Testis (tissue), 3 donors: Measurements from ENCODE around the gene VWA3B. TPM values are rescaled to one million over a fixed set of nuclear protein-coding genes. Genes with fewer than 3 reads are reported as not detected.
"Not testable (repeated sequence)": the region's sequence is repeated elsewhere in the genome, so short reads cannot be mapped to it uniquely, and the experiment has no call there.

ENCODE experiments used
- DNase-seq: peaks from one replicate; pipeline ENCODE4 v3.0.0-alpha.2; 2019
- H3K27ac ChIP-seq, 2 donors: fragments of 200-600 bp; sonication (generic); one replicate each; pipeline ENCODE4 v1.5.1; 2019
- H3K27me3 ChIP-seq: fragments of 200-600 bp; sonication (generic); one replicate; pipeline ENCODE4 v1.5.1; 2019
- H3K36me3 ChIP-seq: fragments of 200-600 bp; sonication (generic); one replicate; pipeline ENCODE4 v1.5.1; 2017; ENCODE audit warnings: low read depth; ENCODE audit errors: missing control alignments
- H3K4me1 ChIP-seq: fragments of 200-600 bp; sonication (generic); one replicate; pipeline ENCODE4 v1.5.1; 2019
- H3K4me3 ChIP-seq, 2 donors: fragments of 200-600 bp; sonication (generic); one replicate each; pipeline ENCODE4 v1.5.1; 2017 to 2019
- H3K9me3 ChIP-seq: fragments of 200-600 bp; sonication (generic); one replicate; pipeline ENCODE4 v1.5.1; 2017
- POLR2A ChIP-seq: fragments of 450-650 bp; IDR thresholded peaks from one replicate; pipeline ENCODE4 v1.6.1; 2017; ENCODE audit warnings: antibody characterized with exemption, mild to moderate bottlenecking, moderate library complexity
- WGBS, 2 donors: methylation state at CpG; one replicate each; pipeline ENCODE4 v1.1.5; 2018; 5-methylcytosine and 5-hydroxymethylcytosine counted together
- intact Hi-C: fragments of 100-400 bp; cut with DNase I; formaldehyde crosslinking; loops from one replicate; pipeline ENCODE4 v1.15.1; 2023; ENCODE audit warnings: low total_unique reads
- polyA plus RNA-seq: library from polyadenylated mRNA; stranded (reverse); fragments of 350-450 nt; fragmentation: Illumina TruSeq; extraction: RNeasy Lipid Tissue Mini Kit (QIAGEN cat#74804); gene quantifications from one replicate; pipeline ENCODE4 v1.2.3, GENCODE V29; 2014; ENCODE audit warnings: low read depth, low replicate concordance; ENCODE audit not compliant: insufficient read depth
- total RNA-seq, 2 donors: library from RNA; depleted of rRNA; stranded (reverse); fragments of >200 nt; gene quantifications; one replicate each; pipeline ENCODE4 v1.2.3, GENCODE V29; 2016
- TF ChIP-seq, protein P1 (sequence below), 3 experiments: fragments of 450-650 bp in 2 of 3; fragments of 200-600 bp in 1 of 3; sonication (generic) in 1 of 3; IDR thresholded peaks; one replicate each; pipeline ENCODE4 v1.5.1; 2016 to 2019; ENCODE audit warnings: antibody characterized with exemption in 3 of 3, mild to moderate bottlenecking in 2 of 3, moderate library complexity in 1 of 3

The VWA3B gene
- total and polyA plus RNA-seq, 3 donors from 2014 or later: 27.0 to 118 (median 81.6) TPM

DNA sequence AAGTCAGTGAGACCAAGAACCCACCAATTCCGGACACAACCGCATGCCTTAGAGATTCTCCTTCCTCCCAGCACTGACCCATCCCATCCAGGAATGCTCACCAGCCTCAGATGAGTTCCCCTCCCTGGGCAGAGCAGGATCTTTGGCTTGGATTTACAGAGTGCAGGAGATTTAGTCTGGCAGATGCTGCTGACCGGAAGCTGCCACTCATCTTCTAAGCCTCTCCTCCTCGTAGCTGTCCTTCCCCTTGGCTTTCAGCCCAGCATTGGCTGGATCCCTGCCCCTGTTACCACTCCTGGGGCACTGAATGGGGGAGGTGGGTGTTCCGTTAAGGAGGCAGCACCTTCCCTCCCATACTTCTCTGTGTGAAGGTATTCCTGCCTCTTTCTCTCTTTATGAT, 53.2 kb downstream of the VWA3B start:
- H3K36me3 ChIP-seq: no peaks in the 10 kb centered on the region
- intact Hi-C loops: no loop called here
- no peak for DNase-seq
- no peak for TF ChIP-seq POLR2A
- TF ChIP-seq, protein P1, sequence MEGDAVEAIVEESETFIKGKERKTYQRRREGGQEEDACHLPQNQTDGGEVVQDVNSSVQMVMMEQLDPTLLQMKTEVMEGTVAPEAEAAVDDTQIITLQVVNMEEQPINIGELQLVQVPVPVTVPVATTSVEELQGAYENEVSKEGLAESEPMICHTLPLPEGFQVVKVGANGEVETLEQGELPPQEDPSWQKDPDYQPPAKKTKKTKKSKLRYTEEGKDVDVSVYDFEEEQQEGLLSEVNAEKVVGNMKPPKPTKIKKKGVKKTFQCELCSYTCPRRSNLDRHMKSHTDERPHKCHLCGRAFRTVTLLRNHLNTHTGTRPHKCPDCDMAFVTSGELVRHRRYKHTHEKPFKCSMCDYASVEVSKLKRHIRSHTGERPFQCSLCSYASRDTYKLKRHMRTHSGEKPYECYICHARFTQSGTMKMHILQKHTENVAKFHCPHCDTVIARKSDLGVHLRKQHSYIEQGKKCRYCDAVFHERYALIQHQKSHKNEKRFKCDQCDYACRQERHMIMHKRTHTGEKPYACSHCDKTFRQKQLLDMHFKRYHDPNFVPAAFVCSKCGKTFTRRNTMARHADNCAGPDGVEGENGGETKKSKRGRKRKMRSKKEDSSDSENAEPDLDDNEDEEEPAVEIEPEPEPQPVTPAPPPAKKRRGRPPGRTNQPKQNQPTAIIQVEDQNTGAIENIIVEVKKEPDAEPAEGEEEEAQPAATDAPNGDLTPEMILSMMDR (IDR thresholded peaks at IDR 0.05): no peak
- H3K27me3 ChIP-seq: no peaks in the 10 kb centered on the region
- 35 to 37% methylated on average over 5 of the region's 5 CpGs for WGBS, 2 donors
- H3K27ac ChIP-seq: no peak overlapping the region
- H3K9me3 ChIP-seq: no peaks in the 10 kb centered on the region
- H3K4me3 ChIP-seq: peak overlapping the region in 1 of 2 donors; percentile 31
- no peaks in the 10 kb centered on the region for H3K4me1 ChIP-seq

DNA sequence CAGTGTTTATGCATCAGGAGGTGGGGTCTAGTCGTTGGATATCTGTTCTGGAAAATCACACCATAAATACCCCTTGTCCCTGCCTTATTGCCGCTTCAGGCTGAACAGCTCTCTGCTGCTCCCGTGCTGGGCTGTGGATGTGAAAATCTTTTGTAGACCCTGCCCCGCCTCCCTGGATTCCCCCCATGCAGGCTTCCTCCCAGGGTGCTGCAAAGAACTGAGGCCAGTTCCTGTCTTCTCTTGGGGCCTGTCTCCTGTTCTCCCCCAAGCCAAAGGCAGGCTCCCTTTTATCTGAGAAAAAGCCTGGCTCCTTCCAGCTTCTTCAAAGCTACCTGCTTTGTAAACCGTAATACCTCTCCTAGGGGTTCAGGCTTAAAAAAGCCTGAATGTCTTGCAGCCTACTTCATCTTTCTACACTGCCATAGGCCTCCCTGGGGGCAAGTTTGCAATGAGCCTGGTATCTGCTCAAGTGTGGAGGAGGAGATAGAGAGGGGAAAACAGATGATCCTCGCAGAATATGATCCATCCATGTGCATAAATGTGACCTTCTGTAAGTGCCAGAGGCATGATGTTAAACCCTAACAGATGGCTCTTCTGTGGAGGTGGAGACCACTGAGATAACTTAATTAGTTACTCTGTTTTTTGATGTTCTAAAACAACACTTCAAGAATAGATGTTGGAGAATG, 55.3 kb downstream of the VWA3B start:
- WGBS, 2 donors: 61 to 66% methylated on average over 6 of the region's 6 CpGs
- DNase-seq: no peak
- intact Hi-C loops: no loop called here
- no peaks in the 10 kb centered on the region for H3K27me3 ChIP-seq
- no peak overlapping the region for H3K4me3 ChIP-seq
- H3K27ac ChIP-seq: no peak overlapping the region
- H3K4me1 ChIP-seq: no peaks in the 10 kb centered on the region
- H3K36me3 ChIP-seq: no peaks in the 10 kb centered on the region
- no peak for TF ChIP-seq POLR2A
- TF ChIP-seq, protein P1 (IDR thresholded peaks at IDR 0.05): no peak
- H3K9me3 ChIP-seq: no peaks in the 10 kb centered on the region

GRCh38 chr2:98145070-98145469, 58.1 kb downstream of the VWA3B start:
- TF ChIP-seq, protein P1 (IDR thresholded peaks at IDR 0.05): no peak
- no peak for TF ChIP-seq POLR2A
- H3K27me3 ChIP-seq: no peaks in the 10 kb centered on the region
- H3K36me3 ChIP-seq: no peaks in the 10 kb centered on the region
- intact Hi-C loops: no loop called here
- DNase-seq: no peak
- H3K27ac ChIP-seq: no peak overlapping the region
- no peak overlapping the region for H3K4me3 ChIP-seq
- 85 to 88% methylated on average over 3 of the region's 3 CpGs for WGBS, 2 donors
- no peaks in the 10 kb centered on the region for H3K4me1 ChIP-seq
- no peaks in the 10 kb centered on the region for H3K9me3 ChIP-seq

- WGBS, 2 donors: 100% methylated on average over 1 of the region's 1 CpG
- H3K4me3 ChIP-seq, DNase-seq, H3K27me3 ChIP-seq, H3K4me1 ChIP-seq, H3K9me3 ChIP-seq, H3K36me3 ChIP-seq, H3K27ac ChIP-seq, intact Hi-C loops: not testable (repeated sequence)
Measured at GRCh38 chr2:98147900-98148299, 60.9 kb downstream of the VWA3B start.

GRCh38 chr2:98148595-98149332, 61.8 kb downstream of the VWA3B start:
- Histone ChIP-seq H3K27me3 (no peaks in the 10 kb centered on the region), H3K27ac (no peak overlapping the region), H3K4me3 (no peak overlapping the region), H3K9me3 (no peaks in the 10 kb centered on the region), H3K4me1 (no peaks in the 10 kb centered on the region), H3K36me3 (no peaks in the 10 kb centered on the region)
- TF ChIP-seq, protein P1 (IDR thresholded peaks at IDR 0.05): no peak
- TF ChIP-seq POLR2A: no peak
- no peak for DNase-seq
- 40 to 43% methylated on average over 3 of the region's 3 CpGs for WGBS, 2 donors
- intact Hi-C loops: no loop called here
